GM18511 (cell line): ENCODE data around the gene VPS13A.
"Not testable (repeated sequence)": the region's sequence is repeated elsewhere in the genome, so short reads cannot be mapped to it uniquely, and the experiment has no call there.

Source experiments
- ATAC-seq: cut with Tn5 transposase; IDR thresholded peaks from one replicate; pipeline ENCODE4 v1.9.1; 2021; ENCODE audit warnings: mild to moderate bottlenecking, moderate library complexity; ENCODE audit not compliant: unreplicated experiment

The VPS13A gene

GRCh38 chr9:77421506-77422265, 244.4 kb downstream of the VPS13A start:
- no peak for ATAC-seq

- no peak for ATAC-seq
These were observed 245.6 kb downstream of the VPS13A start for GRCh38 chr9:77422969-77423368.

GRCh38 chr9:77423841-77424240, 246.5 kb downstream of the VPS13A start:
- ATAC-seq, result no peak

DNA sequence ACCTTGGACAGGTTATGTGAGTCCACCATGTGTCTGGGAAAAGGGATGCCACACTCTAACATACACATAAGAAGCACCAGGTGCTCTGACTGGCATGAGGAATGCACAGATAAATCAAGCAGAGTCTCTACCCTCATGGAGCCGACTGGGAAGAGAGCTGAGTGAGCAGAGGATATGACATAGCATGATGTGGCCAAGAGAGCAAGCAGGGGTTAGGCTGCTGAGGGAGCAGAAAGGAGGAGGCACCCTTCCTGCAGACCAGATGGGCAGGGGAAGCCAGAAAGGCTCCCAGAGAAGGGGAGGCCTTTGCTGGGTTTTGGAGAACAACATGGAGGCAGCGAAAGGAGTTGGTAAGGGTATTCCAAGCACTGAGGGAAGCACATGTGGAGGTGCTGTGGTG, 247.7 kb downstream of the VPS13A start:
- no peak for ATAC-seq

DNA sequence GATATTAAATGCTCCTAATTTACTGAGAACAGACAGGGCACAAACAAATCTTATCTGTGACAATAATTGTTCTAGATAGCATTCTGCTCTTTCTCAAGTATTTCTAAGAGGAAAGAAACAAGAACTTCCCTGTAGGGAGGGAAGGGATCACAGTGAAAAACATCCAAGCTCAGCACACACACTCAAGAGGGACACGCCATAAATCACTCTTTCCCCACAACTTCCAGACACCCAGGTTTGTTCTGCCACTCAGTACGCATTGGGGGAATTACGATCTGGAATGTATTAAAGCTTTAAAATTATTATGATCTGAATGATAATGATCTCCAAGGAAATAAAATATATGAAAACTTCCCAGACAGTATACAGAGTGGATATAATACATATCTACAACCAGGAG, 249.4 kb downstream of the VPS13A start:
- ATAC-seq, result no peak

GRCh38 chr9:77427256-77427927, 250.1 kb downstream of the VPS13A start:
- ATAC-seq, result no peak

DNA sequence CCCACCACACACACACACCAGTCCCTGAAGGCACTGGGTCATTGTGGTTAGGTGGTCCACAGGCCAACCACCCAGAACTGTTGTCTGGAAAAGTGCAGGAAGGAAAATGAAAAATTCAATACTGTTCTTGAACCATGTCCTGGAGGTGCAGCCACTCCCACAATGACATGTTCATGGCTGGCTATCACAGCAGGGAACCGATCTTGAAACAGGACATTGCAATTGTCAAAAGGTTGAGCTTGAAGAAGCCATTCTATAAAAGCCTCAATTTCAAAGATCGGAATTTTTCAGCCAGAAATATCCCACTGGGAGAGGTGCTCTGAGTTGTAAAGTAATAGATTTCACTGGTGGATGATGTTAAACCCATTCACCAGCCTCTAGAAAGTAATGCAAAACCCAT, 252.6 kb downstream of the VPS13A start:
- ATAC-seq, result no peak

DNA sequence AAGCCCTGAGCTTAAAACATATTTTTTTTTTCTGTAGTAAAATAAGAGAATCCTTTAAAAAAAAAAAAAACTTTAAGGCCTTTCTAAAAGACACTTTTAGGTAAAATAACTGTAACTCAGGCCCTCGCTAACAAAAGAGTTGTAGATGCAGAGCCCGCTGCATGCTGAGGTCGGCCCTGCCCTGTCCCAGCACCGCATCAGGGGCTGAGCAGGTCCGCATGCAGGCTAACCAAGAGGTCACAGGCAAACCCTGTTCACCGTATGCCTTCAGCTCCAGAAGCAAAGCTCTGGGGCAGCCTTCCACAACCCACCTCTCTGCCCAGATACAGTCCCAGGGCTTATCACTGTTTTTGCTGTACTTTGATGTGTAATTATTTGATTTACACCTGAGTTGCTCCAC, 254.7 kb downstream of the VPS13A start:
- ATAC-seq, result no peak

DNA sequence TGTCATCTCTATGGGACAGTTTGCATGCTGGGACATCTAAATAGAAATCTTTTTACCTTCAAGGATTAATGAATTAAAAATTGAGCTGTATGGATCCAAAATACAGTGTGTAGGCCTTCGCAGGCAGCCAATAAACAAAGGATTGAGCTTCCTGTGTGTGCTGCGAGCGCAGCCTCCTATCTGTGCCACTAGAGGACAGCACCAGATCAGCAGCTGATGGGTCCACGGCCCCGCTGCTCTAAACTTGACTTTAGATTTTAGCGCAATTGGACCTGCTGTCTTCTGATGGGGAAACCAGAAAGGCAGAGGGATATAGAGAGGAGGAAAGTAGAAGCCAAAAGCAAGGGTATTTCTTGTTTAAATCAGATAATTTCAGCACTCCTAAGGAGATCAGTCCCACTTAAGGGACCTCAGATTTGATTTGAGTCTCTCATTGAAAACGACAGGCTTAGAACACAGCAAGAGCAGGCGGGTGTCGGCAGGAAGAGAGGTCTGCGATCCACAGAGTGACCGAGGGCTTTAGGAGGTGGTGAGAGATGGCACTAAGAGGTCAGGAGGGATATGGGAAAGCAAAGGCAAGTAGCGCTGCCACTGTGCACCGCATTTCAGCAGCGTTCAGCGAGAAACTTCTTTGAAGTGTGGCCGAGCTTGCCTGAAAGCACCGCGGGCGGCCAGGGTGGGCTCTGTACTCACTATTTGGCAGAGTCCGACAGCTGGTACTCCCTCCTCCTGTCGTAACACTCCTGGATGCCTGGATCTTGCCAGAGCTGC, 256.5 kb downstream of the VPS13A start:
- peak; percentile 87 for ATAC-seq

GRCh38 chr9:77435277-77435676, 257.9 kb downstream of the VPS13A start:
- ATAC-seq, result no peak

- no peak for ATAC-seq
These were observed 258.4 kb downstream of the VPS13A start for GRCh38 chr9:77435688-77436087.

- no peak for ATAC-seq
These were observed 261.3 kb downstream of the VPS13A start for GRCh38 chr9:77438653-77439052.

- ATAC-seq, result no peak
These were observed 262.7 kb downstream of the VPS13A start for GRCh38 chr9:77440057-77440456.

GRCh38 chr9:77441124-77441523, 263.8 kb downstream of the VPS13A start:
- ATAC-seq, result not testable (repeated sequence)

- no peak for ATAC-seq
These were observed 265.1 kb downstream of the VPS13A start for GRCh38 chr9:77442436-77442835.

GRCh38 chr9:77447646-77448045, 270.3 kb downstream of the VPS13A start:
- no peak for ATAC-seq

GRCh38 chr9:77449240-77450084, 272.1 kb downstream of the VPS13A start:
- ATAC-seq, result no peak

DNA sequence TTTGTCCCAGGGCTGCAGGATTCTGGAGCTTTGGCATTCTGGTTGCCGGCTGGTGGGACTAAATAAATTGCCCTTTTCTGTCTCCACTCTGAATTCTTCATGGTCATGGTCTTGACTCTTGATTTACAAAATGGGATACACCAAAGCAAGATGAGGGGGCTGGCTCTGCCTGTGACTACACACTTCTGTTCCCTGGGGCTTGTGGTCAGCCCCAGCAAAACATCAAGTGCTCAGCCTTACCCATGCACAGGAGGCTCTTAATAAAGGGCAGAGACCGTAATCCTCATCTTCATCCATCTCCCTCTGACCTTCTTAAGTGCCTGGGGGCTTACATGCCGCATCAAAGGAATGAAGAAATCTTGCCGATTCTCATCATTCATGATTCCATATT, 272.7 kb downstream of the VPS13A start:
- no peak for ATAC-seq

DNA sequence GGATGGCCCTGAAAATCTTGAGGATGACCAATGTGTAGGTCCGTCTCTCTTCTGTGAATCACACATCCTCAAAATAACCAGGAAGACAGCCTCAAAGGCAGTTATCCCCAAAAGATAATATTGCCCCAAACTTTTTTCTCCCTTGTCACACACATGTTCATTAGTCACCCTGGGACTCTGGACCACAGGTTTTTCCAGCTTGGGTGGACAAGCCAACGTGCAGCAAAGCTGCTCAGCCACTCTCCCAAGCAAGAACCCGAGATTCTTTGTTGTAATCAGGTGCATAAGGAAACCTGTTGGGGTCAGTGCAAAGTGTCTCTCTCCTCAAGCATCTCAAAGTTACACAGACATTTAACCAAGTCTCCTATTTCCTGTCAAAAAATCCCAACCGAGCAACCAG, 274.2 kb downstream of the VPS13A start:
- no peak for ATAC-seq

GRCh38 chr9:77453825-77454647, 276.7 kb downstream of the VPS13A start:
- ATAC-seq, result no peak
